ENCODE data around the gene GFRA1.
"Not testable (repeated sequence)": the region's sequence is repeated elsewhere in the genome, so short reads cannot be mapped to it uniquely, and the experiment has no call there.

GFRA1 gene

DNA sequence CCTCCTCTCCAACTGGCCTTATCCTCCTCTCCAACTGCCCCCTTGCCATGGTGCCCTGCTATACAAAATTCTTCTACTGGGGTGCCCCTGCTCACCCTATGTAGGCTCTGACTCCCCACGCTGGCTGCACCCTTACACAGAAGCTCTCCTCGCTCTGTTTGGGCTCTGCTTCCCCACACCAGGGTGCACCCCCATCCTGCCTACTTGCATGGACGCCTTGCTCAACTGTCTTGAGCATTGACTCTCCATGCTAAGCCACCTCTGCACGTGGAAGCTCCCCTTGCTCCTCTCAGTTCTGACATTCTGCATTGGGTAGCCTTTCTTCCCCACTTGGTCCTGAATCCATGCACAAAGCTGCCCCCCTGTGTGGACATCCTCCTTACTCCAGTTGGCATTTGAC is 231.1 kb downstream of the GFRA1 start:
- H3K4me2 ChIP-seq (ENCODE audit: low read depth, low read length, poor library complexity, severe bottlenecking) = no peak overlapping the region
- H3K27ac ChIP-seq (ENCODE audit: low read depth, low read length) = no peak overlapping the region
- H3K9me2 ChIP-seq (replicated peaks; ENCODE audit: insufficient read depth, low read length) = no peaks in the 10 kb centered on the region
- no peaks in the 10 kb centered on the region for H4K20me1 ChIP-seq (ENCODE audit: low read depth, low read length)
- H3K9me3 ChIP-seq (ENCODE audit: insufficient read depth, low read length) = no peaks in the 10 kb centered on the region
- no peak overlapping the region for H3K9ac ChIP-seq (ENCODE audit: low read length)
- no peaks in the 10 kb centered on the region for H3F3A ChIP-seq (ENCODE audit: insufficient read depth)
- H2AFZ ChIP-seq (ENCODE audit: low read depth, low read length, severe bottlenecking) = no peak overlapping the region
- H3K79me2 ChIP-seq (ENCODE audit: insufficient read depth, low read length) = no peaks in the 10 kb centered on the region
- no peak for TF ChIP-seq CTCF (IDR thresholded peaks at IDR 0.05; ENCODE audit: insufficient read depth, low read length, poor library complexity, severe bottlenecking)
- TF ChIP-seq EZH2phosphoT487 (conservative IDR thresholded peaks at IDR 0.05; ENCODE audit: low read length) = no peak
- H3K4me3 ChIP-seq (ENCODE audit: insufficient read depth, low read length, poor library complexity, severe bottlenecking) = no peak overlapping the region
- no peaks in the 10 kb centered on the region for H3K36me3 ChIP-seq (ENCODE audit: low read length)
- H3K27me3 ChIP-seq (ENCODE audit: low read length) = no peaks in the 10 kb centered on the region

- Histone ChIP-seq H3K4me2 (ENCODE audit: low read depth, low read length, poor library complexity, severe bottlenecking) (no peak overlapping the region), H3K79me2 (ENCODE audit: insufficient read depth, low read length) (no peaks in the 10 kb centered on the region), H3K27me3 (ENCODE audit: low read length) (no peaks in the 10 kb centered on the region), H3K9me3 (ENCODE audit: insufficient read depth, low read length) (no peaks in the 10 kb centered on the region), H2AFZ (ENCODE audit: low read depth, low read length, severe bottlenecking) (no peak overlapping the region), H3F3A (ENCODE audit: insufficient read depth) (no peaks in the 10 kb centered on the region), H3K9me2 (replicated peaks; ENCODE audit: insufficient read depth, low read length) (no peaks in the 10 kb centered on the region), H3K27ac (ENCODE audit: low read depth, low read length) (no peak overlapping the region), H3K9ac (ENCODE audit: low read length) (no peak overlapping the region), H4K20me1 (ENCODE audit: low read depth, low read length) (no peaks in the 10 kb centered on the region), H3K36me3 (ENCODE audit: low read length) (no peaks in the 10 kb centered on the region), H3K4me3 (ENCODE audit: insufficient read depth, low read length, poor library complexity, severe bottlenecking) (no peak overlapping the region)
- TF ChIP-seq CTCF (IDR thresholded peaks at IDR 0.05; ENCODE audit: insufficient read depth, low read length, poor library complexity, severe bottlenecking) (no peak), EZH2phosphoT487 (conservative IDR thresholded peaks at IDR 0.05; ENCODE audit: low read length) (no peak)
Measured at GRCh38 chr10:116039612-116040011, 233.4 kb downstream of the GFRA1 start.

- H3K79me2 ChIP-seq (ENCODE audit: insufficient read depth, low read length) = no peaks in the 10 kb centered on the region
- H3K9ac ChIP-seq (ENCODE audit: low read length) = no peak overlapping the region
- H3K9me3 ChIP-seq (ENCODE audit: insufficient read depth, low read length) = no peaks in the 10 kb centered on the region
- TF ChIP-seq EZH2phosphoT487 (conservative IDR thresholded peaks at IDR 0.05; ENCODE audit: low read length) (no peak), CTCF (IDR thresholded peaks at IDR 0.05; ENCODE audit: insufficient read depth, low read length, poor library complexity, severe bottlenecking) (no peak)
- no peak overlapping the region for H3K4me2 ChIP-seq (ENCODE audit: low read depth, low read length, poor library complexity, severe bottlenecking)
- no peak overlapping the region for H3K4me3 ChIP-seq (ENCODE audit: insufficient read depth, low read length, poor library complexity, severe bottlenecking)
- no peaks in the 10 kb centered on the region for H3K36me3 ChIP-seq (ENCODE audit: low read length)
- H3K27me3 ChIP-seq (ENCODE audit: low read length) = no peaks in the 10 kb centered on the region
- H3F3A ChIP-seq (ENCODE audit: insufficient read depth) = no peaks in the 10 kb centered on the region
- H4K20me1 ChIP-seq (ENCODE audit: low read depth, low read length) = no peaks in the 10 kb centered on the region
- H3K9me2 ChIP-seq (replicated peaks; ENCODE audit: insufficient read depth, low read length) = no peaks in the 10 kb centered on the region
- no peak overlapping the region for H3K27ac ChIP-seq (ENCODE audit: low read depth, low read length)
- no peak overlapping the region for H2AFZ ChIP-seq (ENCODE audit: low read depth, low read length, severe bottlenecking)
Measured at GRCh38 chr10:116038259-116038658, 234.7 kb downstream of the GFRA1 start.

GRCh38 chr10:116035406-116035805 is 237.6 kb downstream of the GFRA1 start:
- not testable (repeated sequence) for H4K20me1 ChIP-seq (ENCODE audit: low read depth, low read length); H3K27ac ChIP-seq (ENCODE audit: low read depth, low read length); H3K27me3 ChIP-seq (ENCODE audit: low read length); H3K9ac ChIP-seq (ENCODE audit: low read length); H3K4me2 ChIP-seq (ENCODE audit: low read depth, low read length, poor library complexity, severe bottlenecking); H2AFZ ChIP-seq (ENCODE audit: low read depth, low read length, severe bottlenecking); H3K36me3 ChIP-seq (ENCODE audit: low read length); H3K9me3 ChIP-seq (ENCODE audit: insufficient read depth, low read length); H3K9me2 ChIP-seq (replicated peaks; ENCODE audit: insufficient read depth, low read length); H3K79me2 ChIP-seq (ENCODE audit: insufficient read depth, low read length); H3F3A ChIP-seq (ENCODE audit: insufficient read depth); H3K4me3 ChIP-seq (ENCODE audit: insufficient read depth, low read length, poor library complexity, severe bottlenecking)
